ENCODE measurements around the gene SOWAHA.

DNA sequence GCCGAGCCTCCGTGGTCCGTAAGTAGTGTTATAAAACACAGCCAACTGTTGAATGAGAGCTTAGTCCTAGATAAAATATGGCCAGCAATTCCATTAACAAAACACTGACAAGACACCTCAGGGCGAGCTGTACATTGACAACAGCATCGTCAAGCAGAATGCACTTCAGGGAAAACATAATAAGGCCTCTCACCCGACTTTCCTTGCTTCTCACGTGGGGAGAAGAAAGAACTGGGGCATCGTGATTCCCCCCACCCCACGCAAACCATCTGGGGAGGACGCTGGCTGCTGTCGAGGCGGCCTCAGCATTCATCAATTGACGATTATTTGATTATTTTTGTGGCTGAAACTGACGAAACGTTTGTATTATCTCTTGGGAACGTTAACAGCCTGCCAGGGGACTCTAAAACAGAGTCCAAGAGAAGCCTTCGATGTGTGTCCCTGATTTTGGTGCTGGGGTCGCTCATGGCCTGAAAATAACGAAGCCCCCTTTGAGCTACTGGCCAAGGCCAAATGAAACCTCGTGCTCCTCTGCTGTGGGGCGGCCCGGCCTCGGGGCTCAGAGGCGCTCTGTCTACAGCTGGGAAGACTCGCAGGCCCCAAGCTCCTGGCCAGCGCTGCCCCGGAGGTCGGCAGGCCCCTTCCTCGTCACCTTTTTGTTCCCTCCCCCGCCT is 52.7 kb downstream of the SOWAHA start:
- TF ChIP-seq, protein P1, sequence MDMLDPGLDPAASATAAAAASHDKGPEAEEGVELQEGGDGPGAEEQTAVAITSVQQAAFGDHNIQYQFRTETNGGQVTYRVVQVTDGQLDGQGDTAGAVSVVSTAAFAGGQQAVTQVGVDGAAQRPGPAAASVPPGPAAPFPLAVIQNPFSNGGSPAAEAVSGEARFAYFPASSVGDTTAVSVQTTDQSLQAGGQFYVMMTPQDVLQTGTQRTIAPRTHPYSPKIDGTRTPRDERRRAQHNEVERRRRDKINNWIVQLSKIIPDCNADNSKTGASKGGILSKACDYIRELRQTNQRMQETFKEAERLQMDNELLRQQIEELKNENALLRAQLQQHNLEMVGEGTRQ (IDR thresholded peaks at IDR 0.05; ENCODE audit: low read length) = no peak
- TF ChIP-seq, protein P2, sequence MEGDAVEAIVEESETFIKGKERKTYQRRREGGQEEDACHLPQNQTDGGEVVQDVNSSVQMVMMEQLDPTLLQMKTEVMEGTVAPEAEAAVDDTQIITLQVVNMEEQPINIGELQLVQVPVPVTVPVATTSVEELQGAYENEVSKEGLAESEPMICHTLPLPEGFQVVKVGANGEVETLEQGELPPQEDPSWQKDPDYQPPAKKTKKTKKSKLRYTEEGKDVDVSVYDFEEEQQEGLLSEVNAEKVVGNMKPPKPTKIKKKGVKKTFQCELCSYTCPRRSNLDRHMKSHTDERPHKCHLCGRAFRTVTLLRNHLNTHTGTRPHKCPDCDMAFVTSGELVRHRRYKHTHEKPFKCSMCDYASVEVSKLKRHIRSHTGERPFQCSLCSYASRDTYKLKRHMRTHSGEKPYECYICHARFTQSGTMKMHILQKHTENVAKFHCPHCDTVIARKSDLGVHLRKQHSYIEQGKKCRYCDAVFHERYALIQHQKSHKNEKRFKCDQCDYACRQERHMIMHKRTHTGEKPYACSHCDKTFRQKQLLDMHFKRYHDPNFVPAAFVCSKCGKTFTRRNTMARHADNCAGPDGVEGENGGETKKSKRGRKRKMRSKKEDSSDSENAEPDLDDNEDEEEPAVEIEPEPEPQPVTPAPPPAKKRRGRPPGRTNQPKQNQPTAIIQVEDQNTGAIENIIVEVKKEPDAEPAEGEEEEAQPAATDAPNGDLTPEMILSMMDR (IDR thresholded peaks at IDR 0.05; ENCODE audit: control extremely low read depth in 1 of 3, insufficient read depth in 1 of 3, low read depth in 1 of 3, low read length in 3 of 3) = no peak
- TF ChIP-seq ASH2L (IDR thresholded peaks at IDR 0.05; ENCODE audit: low read length) (no peak), EP300 (IDR thresholded peaks at IDR 0.05; ENCODE audit: borderline replicate concordance in 1 of 2, low read depth in 2 of 2, low read length in 2 of 2) (no peak), POLR2A (IDR thresholded peaks at IDR 0.05; ENCODE audit: control extremely low read depth in 1 of 2, low read depth in 2 of 2, low read length in 2 of 2) (no peak), HDAC6 (IDR thresholded peaks at IDR 0.05; ENCODE audit: low read depth, low read length) (no peak), EZH2 (IDR thresholded peaks at IDR 0.05; ENCODE audit: low read depth, low read length, severe bottlenecking) (no peak), RXRA (IDR thresholded peaks at IDR 0.05; ENCODE audit: insufficient read depth, low read depth, low read length) (no peak), SP2 (IDR thresholded peaks at IDR 0.05; ENCODE audit: low read length) (no peak)
- TF ChIP-seq, protein P3, sequence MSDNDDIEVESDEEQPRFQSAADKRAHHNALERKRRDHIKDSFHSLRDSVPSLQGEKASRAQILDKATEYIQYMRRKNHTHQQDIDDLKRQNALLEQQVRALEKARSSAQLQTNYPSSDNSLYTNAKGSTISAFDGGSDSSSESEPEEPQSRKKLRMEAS (IDR thresholded peaks at IDR 0.05) = peak; percentile 82
- TF ChIP-seq, protein P4, sequence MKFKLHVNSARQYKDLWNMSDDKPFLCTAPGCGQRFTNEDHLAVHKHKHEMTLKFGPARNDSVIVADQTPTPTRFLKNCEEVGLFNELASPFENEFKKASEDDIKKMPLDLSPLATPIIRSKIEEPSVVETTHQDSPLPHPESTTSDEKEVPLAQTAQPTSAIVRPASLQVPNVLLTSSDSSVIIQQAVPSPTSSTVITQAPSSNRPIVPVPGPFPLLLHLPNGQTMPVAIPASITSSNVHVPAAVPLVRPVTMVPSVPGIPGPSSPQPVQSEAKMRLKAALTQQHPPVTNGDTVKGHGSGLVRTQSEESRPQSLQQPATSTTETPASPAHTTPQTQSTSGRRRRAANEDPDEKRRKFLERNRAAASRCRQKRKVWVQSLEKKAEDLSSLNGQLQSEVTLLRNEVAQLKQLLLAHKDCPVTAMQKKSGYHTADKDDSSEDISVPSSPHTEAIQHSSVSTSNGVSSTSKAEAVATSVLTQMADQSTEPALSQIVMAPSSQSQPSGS (IDR thresholded peaks at IDR 0.05; ENCODE audit: low read length) = no peak
